NCI-H460 (cell line): ENCODE measurements around the gene CACNG8. TPM values are rescaled to one million over a fixed set of nuclear protein-coding genes. Genes with fewer than 3 reads are reported as not detected.

Experiments used
- DNase-seq: peaks from one replicate; pipeline ENCODE4 v3.0.0-alpha.2; 2016; ENCODE audit warnings: low read depth; ENCODE audit errors: extremely low read depth
- total RNA-seq: library from RNA; depleted of rRNA; stranded (reverse); fragments of >200 nt; shearing (Covaris generic); gene quantifications from 2 replicates; pipeline ENCODE4 v1.2.3, GENCODE V29; 2014

CACNG8 gene
- total RNA-seq, 1 experiment from 2014 or later: 0.84 TPM

DNA sequence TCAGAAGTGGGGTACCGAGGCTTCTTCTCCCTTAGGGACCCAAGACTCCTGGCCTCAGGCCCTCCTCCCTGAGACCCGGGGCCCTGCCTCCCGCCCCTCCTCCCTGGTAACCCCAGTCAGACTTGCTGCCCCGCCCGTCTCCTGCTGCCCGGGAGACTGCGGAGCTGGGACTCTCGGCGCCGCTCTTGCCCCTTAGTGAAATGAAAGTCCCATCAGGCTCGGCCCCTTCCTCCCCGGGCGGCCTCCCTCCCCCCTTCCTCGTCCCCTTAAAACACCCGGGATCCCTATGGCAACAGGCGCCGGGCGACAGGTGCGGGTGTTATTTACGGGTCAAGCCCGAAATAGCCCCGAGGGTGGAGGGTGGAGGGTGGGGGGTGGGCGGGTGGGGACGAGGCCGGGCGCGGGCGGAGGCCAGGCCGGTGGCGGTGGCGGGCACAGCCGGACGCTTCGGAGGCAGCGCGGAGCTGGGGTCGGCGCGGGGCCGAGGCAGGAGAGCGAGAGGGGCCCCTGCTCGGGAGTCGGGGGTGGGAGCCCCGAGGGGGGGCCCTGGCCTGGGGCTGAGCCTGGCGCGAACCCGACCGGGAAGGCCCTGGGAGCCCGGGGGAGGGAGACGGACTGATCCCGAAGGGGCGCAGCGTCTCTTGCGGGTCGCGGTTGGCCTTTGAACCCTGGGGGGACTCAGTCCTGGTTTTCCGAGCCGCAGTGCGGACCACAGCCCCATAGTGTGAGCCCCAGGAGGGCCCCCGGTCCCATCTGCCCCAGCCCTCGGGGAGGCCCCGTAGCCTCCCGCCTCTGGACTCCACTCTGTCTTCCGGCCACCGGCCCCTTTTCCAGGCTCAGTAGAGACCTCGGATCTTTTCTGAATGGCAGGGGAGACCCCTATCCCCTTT is 28.7 kb downstream of the CACNG8 start, which contains the start of gene CACNG6:
CACNG6 (plus strand) TSS at position 414 of the 890 bp plus-strand sequence. CDS start 1,241 bp downstream, outside the sequence.
- peak; percentile 44 for DNase-seq

DNA sequence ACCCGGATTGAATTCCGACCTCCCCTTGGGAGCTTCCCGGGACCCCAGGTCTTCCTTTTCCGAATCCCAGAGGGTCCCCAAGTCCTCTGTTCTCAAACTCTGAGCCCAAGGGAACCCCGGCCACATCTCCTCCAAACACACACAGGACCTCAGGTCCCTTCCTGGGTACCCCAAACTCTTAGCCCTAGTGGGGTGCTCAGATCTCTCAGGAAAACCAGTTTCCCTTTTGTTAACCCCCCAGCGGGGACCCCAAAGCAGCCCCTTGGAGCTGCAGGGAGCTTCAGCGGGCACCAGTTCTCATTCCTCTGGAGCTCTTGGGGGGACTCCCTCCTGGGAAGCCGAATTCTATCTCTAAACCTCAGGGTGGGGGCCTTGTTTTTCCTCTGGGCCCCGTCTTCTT is 29.5 kb downstream of the CACNG8 start:
- DNase-seq: no peak

- DNase-seq: no peak
Measured at GRCh38 chr19:53992815-53993214, 30.1 kb downstream of the CACNG8 start.

DNA sequence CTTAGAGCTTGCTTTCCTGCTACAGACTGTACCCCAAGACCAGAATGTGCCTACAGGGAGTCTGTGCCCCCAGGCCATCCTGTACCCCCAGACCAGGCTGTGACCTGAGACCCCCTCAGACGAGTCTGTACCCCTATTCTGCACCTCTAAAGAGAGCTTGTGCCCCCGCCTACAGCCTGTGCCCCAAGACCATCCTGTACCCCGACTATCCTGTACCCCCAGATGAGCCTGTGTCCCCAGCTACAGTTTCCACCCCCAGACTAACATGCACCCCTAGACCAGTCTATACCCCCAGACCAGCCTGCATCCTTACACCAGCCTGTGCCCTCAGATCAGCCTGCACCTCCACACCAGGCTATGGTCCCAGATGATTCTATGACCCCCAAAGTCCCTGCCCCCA is 30.7 kb downstream of the CACNG8 start:
- DNase-seq: no peak

DNA sequence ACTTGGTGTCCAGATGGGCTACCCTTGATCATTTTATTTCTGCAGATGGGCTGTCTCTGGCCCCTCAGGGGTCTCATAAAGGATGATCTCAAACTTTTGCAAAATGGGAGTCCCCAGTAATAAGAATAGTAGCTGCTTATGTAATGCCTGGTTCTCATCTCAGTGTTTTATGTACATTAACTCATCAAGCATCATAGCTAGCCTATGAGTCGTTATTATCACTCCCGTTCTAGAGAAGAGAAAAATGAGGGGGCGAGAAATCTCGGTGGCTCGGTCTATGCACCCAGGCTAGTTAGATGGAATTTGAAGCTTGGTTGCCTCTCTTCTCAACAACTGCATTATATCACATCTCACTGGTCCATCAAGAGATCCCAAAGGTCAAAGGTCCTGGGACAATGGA is 32.1 kb downstream of the CACNG8 start:
- no peak for DNase-seq

DNA sequence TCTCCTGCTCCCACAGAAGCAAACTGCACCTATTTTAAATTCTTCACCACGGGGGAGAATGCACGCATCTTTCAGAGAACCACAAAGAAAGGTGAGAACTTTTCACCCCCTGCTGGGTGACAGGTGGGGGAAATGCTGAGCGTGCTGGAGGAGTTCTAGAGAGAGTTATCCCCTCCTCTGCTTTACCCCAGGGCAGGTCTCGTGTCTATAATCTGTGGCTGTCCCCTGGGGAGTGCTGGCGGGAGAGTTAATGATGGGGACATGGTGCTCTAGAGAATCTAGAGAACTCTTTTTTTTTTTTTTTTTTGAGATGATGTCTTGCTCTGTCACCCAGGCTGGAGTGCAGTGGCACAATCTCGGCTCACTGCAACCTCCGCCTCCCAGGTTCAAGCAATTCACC is 35.5 kb downstream of the CACNG8 start:
- no peak for DNase-seq

DNA sequence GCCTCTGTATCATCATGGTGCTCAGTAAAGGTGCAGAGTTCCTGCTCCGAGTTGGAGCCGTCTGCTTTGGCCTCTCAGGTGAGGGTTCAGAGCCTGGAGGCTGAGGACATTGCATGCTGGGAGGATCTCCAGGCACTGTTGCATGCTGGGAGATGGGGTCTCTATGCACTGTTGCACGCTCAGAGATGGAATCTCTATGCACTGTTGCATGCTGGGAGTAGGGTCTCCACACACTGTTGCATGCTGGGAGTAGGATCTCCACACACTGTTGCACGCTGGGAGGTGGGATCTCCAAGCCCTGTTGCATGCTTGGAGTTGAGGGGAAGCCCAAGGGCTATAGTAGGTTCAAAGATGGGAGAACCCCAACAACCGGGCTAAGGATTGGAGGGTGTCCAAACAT is 37.0 kb downstream of the CACNG8 start:
- DNase-seq: no peak

DNA sequence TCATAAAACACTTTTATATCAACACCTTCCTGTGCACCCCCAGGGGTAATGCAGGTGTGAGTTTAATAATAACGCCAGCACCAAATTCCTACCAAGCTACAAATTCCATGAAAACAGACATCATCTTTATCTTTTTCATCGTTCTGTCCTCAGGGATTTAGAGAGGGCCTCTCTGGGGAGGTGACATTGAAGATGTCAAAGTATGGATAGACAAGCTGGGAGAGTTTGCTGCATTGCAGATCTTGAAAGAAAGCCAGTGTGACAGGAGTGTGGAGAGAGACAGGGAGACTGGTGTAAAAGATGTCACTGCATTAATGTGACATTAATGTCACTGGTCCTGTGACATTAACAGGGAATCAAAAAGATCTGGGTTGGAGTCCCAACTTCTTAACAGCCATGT is 38.8 kb downstream of the CACNG8 start:
- DNase-seq: no peak

GRCh38 chr19:54002495-54003315 is 40.0 kb downstream of the CACNG8 start:
- no peak for DNase-seq

GRCh38 chr19:54009440-54009839 is 46.7 kb downstream of the CACNG8 start:
- DNase-seq: no peak

DNA sequence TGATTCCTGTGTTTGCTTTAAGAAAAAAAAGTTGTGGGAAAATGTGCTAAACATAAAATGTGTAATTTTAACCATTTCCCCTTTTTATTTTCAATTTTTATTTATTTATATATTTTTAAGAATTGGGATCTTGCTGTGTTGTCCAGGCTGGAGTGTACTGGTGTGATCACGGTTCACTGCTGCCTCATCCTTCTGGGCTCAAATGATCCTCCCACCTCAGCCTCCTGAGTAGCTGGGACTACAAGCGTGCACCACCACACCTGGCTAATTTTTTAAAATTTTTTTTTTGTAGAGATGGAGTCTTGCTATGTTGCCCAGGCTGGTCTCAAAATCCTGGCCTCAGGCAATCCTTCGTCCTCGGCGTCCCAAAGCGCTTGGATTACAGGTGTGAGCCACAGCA is 47.7 kb downstream of the CACNG8 start:
- DNase-seq: no peak

- DNase-seq: no peak
Measured at GRCh38 chr19:54011507-54012211, 48.9 kb downstream of the CACNG8 start.

- DNase-seq: no peak
Measured at GRCh38 chr19:54013866-54014265, 51.1 kb downstream of the CACNG8 start.

GRCh38 chr19:54014920-54015560 is 52.3 kb downstream of the CACNG8 start:
- no peak for DNase-seq

DNA sequence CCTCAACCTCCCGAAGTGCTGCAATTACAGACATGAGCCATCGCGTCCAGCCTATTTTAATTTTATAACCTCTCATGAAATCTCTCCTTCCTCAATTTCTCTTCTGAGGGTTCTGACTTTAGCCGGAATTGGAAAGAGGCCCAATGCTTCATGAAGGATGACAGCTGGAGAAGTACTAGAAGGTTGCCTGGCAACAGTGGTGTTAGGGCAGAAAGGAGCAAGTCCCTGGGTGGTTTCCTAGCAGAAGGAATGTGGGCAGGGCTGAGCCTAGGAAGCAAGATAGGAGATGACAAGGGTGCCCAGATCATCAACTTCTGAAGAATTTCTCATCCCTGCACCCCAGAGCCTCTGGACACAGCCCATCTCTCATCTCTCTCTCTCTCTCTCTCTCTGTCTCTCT is 54.5 kb downstream of the CACNG8 start:
- DNase-seq: no peak

- DNase-seq: no peak
Measured at GRCh38 chr19:54021363-54021762, 58.6 kb downstream of the CACNG8 start.

DNA sequence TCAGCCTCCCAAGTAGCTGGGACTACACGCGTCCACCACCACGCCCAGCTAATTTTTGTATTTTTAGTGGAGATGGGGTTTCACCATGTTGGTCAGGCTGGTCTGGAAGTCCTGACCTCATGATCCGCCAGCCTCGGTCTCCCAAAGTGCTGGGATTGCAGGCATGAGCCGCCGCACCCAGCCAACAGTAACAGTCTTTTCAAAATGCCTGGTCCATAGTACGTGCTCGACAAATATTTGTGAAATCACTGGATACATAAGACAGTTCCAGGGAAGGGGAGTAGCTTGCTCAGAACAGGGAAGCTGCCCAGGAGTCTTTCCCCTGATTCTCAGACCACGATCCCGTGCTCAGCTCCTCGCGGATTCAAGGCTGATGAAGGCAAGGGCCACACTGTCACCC is 59.2 kb downstream of the CACNG8 start:
- no peak for DNase-seq

- DNase-seq: no peak
Measured at GRCh38 chr19:54023191-54023590, 60.5 kb downstream of the CACNG8 start.

- DNase-seq: no peak
Measured at GRCh38 chr19:54024660-54025059, 61.9 kb downstream of the CACNG8 start.

- DNase-seq: no peak
Measured at GRCh38 chr19:54026656-54027055, 63.9 kb downstream of the CACNG8 start.

DNA sequence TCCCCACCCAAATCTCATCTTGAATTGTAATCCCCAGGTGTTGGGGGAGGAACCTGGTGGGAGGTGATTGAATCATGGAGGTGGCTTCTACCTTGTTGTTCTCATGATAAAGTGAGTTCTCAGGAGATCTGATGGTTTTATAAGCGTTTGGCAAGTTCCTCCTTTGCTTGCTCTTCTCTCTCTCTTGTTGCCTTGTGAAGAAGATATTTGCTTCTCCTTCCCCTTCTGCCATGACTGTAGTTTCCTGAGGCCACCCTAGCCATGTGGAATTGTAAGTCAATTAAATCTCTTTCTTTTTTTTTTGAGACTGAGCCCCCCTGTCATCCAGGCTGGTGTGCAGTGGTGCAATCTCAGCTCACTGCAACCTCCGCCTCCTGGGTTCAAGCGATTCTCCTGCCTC is 66.6 kb downstream of the CACNG8 start:
- no peak for DNase-seq
